H1 (cell line): ENCODE results near the gene SEMA6D. TPM values are rescaled to one million over a fixed set of nuclear protein-coding genes. Genes with fewer than 3 reads are reported as not detected.

ENCODE experiments used
- HDAC6 ChIP-seq: IDR thresholded peaks from one replicate; pipeline ENCODE4 v1.7.1; 2012; ENCODE audit warnings: low read depth, mild to moderate bottlenecking, inconsistent platforms, low read length, moderate library complexity
- RXRA ChIP-seq: IDR thresholded peaks from 2 replicates; pipeline ENCODE4 v1.6.1; 2011; ENCODE audit warnings: low read depth, mild to moderate bottlenecking, low read length, moderate library complexity; ENCODE audit not compliant: insufficient read depth
- SP4 ChIP-seq: IDR thresholded peaks from 2 replicates; pipeline ENCODE4 v1.6.1; 2012; ENCODE audit warnings: low read length, inconsistent platforms
- polyA plus RNA-seq, 7 experiments: library from polyadenylated mRNA; depleted of rRNA in 3 of 7; stranded (reverse) in 5 of 7; unstranded in 2 of 7; fragments of >200 nt in 5 of 7; fragments of 200-250 nt in 2 of 7; gene quantifications; 1 replicate in 5 of 7; 2 replicates in 1 of 7; 4 replicates in 1 of 7; pipeline versions ENCODE4 v1.2.1 to v1.2.3, GENCODE V29; 2011 to 2013; ENCODE audit warnings: missing spikeins in 2 of 7, mixed read lengths in 2 of 7
- total RNA-seq: library from RNA; stranded (reverse); fragmentation: NEBNext Ultra II Directional; extraction: Animal tissue kit (Norgen Biotek cat#: 25700); gene quantifications from 2 replicates; pipeline ENCODE4 v1.2.1, GENCODE V29; 2021
- TF ChIP-seq, protein P1 (sequence below): fragments of 300-600 bp; sonication (generic); IDR thresholded peaks from 2 replicates; pipeline ENCODE4 v1.7.1; 2012; ENCODE audit warnings: low read length, moderate library complexity, mild to moderate bottlenecking, inconsistent platforms; ENCODE audit not compliant: insufficient replicate concordance

Gene SEMA6D
- total and polyA plus RNA-seq, 2 of the 8 experiments (the other 6 are each of a cell fraction or from before 2014, with no cell fraction given): 2.2 to 3.8 TPM

DNA sequence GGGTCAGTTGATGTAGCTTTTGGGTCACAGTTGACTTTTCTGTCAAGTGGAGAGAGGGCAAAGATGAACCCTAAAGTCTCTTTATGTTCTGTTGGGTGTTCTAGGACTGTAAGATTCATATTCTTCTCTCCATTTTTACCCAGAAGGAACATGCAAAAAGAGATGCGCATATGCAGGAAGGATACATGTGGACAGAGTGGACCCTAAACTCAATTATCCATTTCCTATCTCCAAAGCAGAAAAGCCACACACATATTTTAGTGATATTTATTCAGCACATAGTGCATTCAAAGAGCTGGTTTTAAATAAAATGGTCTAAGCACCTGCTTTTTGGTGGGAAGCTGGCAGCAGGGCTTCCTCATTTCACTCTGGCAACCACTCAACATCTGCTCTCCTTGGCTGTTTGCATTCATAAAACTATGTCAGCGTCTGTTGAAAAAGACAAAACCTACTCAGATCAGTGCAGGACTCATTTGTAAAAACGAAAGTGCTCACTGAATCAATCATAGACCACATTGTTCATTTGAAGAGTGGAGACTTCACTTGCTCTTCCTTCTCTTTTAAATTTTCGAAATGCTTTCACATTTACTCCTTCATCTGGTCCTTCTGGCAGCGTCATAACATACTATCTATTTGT is 96.6 kb downstream of the SEMA6D start (continued):
- TF ChIP-seq, protein P1, sequence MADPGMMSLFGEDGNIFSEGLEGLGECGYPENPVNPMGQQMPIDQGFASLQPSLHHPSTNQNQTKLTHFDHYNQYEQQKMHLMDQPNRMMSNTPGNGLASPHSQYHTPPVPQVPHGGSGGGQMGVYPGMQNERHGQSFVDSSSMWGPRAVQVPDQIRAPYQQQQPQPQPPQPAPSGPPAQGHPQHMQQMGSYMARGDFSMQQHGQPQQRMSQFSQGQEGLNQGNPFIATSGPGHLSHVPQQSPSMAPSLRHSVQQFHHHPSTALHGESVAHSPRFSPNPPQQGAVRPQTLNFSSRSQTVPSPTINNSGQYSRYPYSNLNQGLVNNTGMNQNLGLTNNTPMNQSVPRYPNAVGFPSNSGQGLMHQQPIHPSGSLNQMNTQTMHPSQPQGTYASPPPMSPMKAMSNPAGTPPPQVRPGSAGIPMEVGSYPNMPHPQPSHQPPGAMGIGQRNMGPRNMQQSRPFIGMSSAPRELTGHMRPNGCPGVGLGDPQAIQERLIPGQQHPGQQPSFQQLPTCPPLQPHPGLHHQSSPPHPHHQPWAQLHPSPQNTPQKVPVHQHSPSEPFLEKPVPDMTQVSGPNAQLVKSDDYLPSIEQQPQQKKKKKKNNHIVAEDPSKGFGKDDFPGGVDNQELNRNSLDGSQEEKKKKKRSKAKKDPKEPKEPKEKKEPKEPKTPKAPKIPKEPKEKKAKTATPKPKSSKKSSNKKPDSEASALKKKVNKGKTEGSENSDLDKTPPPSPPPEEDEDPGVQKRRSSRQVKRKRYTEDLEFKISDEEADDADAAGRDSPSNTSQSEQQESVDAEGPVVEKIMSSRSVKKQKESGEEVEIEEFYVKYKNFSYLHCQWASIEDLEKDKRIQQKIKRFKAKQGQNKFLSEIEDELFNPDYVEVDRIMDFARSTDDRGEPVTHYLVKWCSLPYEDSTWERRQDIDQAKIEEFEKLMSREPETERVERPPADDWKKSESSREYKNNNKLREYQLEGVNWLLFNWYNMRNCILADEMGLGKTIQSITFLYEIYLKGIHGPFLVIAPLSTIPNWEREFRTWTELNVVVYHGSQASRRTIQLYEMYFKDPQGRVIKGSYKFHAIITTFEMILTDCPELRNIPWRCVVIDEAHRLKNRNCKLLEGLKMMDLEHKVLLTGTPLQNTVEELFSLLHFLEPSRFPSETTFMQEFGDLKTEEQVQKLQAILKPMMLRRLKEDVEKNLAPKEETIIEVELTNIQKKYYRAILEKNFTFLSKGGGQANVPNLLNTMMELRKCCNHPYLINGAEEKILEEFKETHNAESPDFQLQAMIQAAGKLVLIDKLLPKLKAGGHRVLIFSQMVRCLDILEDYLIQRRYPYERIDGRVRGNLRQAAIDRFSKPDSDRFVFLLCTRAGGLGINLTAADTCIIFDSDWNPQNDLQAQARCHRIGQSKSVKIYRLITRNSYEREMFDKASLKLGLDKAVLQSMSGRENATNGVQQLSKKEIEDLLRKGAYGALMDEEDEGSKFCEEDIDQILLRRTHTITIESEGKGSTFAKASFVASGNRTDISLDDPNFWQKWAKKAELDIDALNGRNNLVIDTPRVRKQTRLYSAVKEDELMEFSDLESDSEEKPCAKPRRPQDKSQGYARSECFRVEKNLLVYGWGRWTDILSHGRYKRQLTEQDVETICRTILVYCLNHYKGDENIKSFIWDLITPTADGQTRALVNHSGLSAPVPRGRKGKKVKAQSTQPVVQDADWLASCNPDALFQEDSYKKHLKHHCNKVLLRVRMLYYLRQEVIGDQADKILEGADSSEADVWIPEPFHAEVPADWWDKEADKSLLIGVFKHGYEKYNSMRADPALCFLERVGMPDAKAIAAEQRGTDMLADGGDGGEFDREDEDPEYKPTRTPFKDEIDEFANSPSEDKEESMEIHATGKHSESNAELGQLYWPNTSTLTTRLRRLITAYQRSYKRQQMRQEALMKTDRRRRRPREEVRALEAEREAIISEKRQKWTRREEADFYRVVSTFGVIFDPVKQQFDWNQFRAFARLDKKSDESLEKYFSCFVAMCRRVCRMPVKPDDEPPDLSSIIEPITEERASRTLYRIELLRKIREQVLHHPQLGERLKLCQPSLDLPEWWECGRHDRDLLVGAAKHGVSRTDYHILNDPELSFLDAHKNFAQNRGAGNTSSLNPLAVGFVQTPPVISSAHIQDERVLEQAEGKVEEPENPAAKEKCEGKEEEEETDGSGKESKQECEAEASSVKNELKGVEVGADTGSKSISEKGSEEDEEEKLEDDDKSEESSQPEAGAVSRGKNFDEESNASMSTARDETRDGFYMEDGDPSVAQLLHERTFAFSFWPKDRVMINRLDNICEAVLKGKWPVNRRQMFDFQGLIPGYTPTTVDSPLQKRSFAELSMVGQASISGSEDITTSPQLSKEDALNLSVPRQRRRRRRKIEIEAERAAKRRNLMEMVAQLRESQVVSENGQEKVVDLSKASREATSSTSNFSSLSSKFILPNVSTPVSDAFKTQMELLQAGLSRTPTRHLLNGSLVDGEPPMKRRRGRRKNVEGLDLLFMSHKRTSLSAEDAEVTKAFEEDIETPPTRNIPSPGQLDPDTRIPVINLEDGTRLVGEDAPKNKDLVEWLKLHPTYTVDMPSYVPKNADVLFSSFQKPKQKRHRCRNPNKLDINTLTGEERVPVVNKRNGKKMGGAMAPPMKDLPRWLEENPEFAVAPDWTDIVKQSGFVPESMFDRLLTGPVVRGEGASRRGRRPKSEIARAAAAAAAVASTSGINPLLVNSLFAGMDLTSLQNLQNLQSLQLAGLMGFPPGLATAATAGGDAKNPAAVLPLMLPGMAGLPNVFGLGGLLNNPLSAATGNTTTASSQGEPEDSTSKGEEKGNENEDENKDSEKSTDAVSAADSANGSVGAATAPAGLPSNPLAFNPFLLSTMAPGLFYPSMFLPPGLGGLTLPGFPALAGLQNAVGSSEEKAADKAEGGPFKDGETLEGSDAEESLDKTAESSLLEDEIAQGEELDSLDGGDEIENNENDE: no peak
- TF ChIP-seq RXRA (no peak), SP4 (no peak), HDAC6 (no peak)
- TF ChIP-seq, all 59 proteins: peak for 0
